Transverse colon (tissue), 4 donors: Measurements from ENCODE around the gene CD300C.

Experiments
- EP300 ChIP-seq: sonication (generic); formaldehyde crosslinking; IDR thresholded peaks from one replicate; pipeline ENCODE4 v1.6.1; 2017; ENCODE audit warnings: antibody characterized with exemption, low read depth
- POLR2A ChIP-seq: fragments of 450-650 bp; IDR thresholded peaks from one replicate; pipeline ENCODE4 v1.6.1; 2016; ENCODE audit warnings: antibody characterized with exemption, mild to moderate bottlenecking, moderate library complexity
- POLR2AphosphoS5 ChIP-seq, 3 donors: sonication (generic); formaldehyde crosslinking; IDR thresholded peaks; one replicate each; pipeline ENCODE4 v1.6.1; 2016; ENCODE audit warnings: antibody characterized with exemption in 3 of 3
- TF ChIP-seq, protein P1 (sequence below), 5 experiments: fragments of 200-600 bp in 3 of 5; fragments of 450-650 bp in 2 of 5; sonication (generic) in 3 of 5; IDR thresholded peaks; 1 replicate in 2 of 5; 2 replicates in 3 of 5; pipeline ENCODE4 v1.5.1; 2016 to 2017; ENCODE audit warnings: antibody characterized with exemption in 5 of 5, inconsistent platforms in 3 of 5, mild to moderate bottlenecking in 2 of 5, moderate library complexity in 1 of 5

DNA sequence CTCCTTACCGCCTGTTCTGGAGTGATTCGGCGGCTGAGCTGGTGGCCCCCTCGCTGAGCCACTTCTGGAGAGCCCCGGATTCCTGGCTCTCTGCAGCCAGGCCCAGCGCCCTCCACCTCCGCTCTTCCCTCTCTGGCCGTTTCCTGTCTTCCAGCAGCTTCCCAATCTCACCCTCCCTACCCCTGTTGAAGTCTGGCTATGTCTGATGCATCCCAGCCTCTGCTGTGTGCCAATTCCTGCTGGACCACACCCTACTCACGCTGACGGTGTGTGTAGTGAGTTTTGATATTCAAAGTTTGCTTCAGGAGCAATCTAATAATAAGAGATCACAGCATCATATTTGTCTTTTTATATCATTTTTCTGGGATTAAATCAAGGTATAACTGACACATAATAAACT, 36.7 kb upstream of the CD300C start:
- TF ChIP-seq, protein P1, sequence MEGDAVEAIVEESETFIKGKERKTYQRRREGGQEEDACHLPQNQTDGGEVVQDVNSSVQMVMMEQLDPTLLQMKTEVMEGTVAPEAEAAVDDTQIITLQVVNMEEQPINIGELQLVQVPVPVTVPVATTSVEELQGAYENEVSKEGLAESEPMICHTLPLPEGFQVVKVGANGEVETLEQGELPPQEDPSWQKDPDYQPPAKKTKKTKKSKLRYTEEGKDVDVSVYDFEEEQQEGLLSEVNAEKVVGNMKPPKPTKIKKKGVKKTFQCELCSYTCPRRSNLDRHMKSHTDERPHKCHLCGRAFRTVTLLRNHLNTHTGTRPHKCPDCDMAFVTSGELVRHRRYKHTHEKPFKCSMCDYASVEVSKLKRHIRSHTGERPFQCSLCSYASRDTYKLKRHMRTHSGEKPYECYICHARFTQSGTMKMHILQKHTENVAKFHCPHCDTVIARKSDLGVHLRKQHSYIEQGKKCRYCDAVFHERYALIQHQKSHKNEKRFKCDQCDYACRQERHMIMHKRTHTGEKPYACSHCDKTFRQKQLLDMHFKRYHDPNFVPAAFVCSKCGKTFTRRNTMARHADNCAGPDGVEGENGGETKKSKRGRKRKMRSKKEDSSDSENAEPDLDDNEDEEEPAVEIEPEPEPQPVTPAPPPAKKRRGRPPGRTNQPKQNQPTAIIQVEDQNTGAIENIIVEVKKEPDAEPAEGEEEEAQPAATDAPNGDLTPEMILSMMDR (IDR thresholded peaks at IDR 0.05) = no peak
- TF ChIP-seq POLR2A = no peak
- TF ChIP-seq EP300 = no peak
- TF ChIP-seq POLR2AphosphoS5 (IDR thresholded peaks at IDR 0.05) = no peak
